HG02763 (cell line): Measurements from ENCODE around the gene DNMT3A.

Experiments used
- ATAC-seq: cut with Tn5 transposase; IDR thresholded peaks from one replicate; pipeline ENCODE4 v1.9.1; 2021; ENCODE audit warnings: mild to moderate bottlenecking, moderate library complexity; ENCODE audit not compliant: unreplicated experiment

The DNMT3A gene

DNA sequence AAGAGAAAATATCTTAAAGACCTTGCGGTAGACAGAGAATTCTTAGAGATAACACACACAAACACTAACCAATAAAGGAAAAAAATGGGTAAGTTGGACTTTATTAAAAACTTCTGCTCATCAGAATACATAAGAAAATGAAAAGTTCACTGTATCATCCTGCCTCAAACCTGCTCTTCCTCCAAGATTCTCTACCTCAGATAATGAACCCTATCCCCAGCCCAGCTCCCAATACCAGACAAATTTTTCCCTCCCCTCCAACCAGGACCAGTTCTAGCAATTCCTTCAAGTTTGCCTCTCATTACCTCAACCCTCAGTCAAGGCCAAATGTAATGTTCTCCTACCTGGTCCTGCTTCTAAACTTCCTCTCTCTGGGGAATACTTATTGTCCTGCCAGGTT, 79.4 kb downstream of the DNMT3A start:
- ATAC-seq, result no peak

GRCh38 chr2:25259737-25260124, 82.0 kb downstream of the DNMT3A start:
- ATAC-seq, result no peak

- ATAC-seq, result no peak
These were observed 82.6 kb downstream of the DNMT3A start for GRCh38 chr2:25258847-25259736.

- ATAC-seq, result no peak
These were observed 83.5 kb downstream of the DNMT3A start for GRCh38 chr2:25257931-25258846.

DNA sequence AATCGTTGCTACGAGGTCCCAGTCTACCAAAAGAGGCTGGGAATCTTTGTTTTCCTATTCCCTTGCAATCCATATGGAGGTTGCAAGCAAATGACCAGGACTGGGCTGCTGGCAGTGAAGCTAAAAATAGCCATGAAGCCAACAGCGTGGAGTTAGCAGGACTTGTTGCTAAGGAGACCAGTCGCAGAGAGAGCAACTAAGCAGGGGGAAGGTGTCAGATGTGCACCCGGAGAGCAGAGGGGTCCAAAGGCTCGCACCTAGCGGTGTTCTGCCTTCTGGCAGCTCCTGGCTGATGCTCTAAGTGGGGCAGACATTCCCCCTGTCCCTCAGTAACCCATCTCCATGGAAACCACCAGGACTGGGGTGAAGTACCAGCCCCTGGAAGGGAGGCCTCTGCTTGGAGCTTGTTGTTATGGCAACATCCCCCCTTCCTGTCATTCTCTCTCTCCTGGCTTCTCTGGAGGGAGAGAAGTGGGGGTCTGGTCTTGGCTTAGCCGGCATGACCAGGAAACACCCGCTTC, 84.6 kb downstream of the DNMT3A start:
- no peak for ATAC-seq

DNA sequence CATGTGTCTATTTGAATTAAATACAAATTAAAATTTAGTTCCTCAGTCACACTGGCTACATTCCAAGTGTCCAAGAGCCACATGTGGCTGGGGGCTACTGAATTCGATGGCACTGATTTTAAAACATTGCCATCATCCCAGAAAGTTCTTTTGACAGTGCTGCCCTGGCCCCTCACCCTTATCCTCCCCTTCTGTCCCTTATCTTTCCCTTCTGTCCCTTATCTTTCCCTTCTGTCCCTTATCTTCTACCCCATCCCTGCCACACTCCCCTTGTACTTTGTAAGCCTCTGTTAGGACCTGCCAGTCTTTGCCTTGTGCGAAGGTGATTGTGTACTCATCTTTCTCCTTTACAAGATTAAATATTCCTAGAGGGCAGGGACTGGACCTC, 85.2 kb downstream of the DNMT3A start:
- ATAC-seq, result no peak

DNA sequence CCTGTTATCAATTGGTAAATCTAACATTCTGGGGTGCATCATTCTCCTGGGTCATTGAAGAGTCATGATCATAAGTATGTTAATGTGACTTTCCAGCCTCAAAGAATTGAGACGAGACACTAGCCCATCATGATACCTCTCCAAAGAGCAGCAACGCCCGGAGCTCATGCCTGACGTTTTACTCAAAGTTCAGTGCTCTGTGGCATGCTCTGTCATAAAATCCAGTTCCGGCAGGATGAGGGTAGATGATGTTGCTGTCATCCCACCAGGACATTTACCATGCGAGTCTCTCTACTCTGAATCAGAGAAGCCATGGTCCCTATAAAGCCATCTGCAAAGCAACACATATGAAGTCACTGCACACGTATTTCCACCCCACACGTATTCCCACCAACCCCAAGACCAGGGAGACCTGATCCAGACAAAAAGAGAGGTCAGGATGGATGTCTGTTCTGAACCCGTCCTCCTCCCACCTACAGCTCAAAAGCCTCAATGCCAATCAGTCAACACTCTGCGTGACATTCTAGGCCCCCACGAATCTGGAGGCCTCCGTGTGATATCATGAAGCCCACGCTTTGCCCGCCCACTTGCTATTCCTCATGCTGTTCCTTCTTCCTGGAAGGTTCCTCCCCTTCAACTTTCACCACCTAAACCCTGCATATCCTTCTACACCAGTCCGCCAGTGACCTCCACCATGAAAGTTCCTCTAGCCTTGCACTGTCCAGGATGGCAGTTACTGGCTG, 85.8 kb downstream of the DNMT3A start:
- ATAC-seq, result no peak

DNA sequence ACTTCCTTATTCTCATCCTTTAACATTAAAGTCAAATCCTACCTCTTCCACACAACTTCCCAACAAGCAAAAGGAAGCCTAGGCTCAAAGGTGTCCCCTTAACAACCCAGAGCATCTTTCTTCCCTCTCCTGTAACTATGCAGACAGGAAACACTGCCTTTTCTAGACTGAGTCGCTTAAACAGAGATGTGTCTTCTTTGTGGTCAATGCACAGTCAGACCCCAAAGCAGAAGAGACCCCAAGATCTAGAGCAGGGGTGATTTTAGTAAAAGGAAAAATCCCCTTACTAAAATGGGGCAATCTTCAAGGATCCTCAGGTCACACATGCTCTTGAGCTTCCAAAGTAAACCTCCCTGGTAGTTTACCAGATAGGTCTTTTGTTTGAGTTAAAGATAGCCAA, 86.8 kb downstream of the DNMT3A start:
- ATAC-seq, result no peak

GRCh38 chr2:25253153-25253626, 88.5 kb downstream of the DNMT3A start:
- no peak for ATAC-seq

DNA sequence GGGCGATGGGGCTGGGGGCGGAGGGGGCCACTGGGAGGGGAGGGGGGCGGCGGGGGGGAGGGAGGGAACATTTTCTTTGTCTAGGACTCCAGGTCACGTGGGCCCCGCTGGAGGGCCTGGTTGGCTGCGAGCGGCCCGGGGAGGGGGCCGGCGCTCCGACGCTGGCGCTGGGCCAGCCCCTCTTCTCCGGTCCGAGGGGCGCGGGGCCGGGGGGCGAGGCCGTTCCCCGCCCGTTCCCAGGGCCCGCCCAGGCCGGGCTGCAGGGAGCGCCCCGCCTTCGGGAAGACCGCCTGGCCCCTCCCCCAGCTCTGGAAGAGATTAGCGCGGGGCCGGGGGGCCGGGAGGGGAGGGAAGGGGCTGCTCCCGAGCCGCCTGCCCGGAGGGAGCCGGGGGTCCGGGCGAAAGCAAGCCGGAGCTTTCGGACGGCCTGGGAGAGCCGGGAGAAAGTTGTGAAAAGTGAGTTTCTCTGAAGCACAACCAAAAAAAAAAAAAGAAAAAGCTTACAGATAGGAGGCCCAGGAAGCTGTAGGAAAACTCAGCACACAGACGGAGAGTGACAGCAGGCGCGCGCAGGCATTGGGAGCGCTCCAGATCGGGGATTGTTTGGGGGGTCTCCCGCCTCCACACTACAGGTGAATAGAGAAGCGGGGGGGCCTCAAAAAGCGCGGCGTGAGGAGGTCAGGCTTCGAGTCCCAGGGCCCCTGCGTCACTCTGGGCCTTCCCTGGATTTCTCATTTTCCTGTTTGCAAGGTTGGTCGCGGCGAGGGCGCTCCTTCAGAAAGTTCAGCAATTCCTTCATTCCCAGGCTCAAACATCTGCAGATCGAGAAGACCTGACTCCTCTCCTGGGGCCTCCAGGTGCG, 89.2 kb downstream of the DNMT3A start:
- peak; percentile 63 for ATAC-seq

- peak; percentile 27 for ATAC-seq
These were observed 90.1 kb downstream of the DNMT3A start for GRCh38 chr2:25251422-25252273.

DNA sequence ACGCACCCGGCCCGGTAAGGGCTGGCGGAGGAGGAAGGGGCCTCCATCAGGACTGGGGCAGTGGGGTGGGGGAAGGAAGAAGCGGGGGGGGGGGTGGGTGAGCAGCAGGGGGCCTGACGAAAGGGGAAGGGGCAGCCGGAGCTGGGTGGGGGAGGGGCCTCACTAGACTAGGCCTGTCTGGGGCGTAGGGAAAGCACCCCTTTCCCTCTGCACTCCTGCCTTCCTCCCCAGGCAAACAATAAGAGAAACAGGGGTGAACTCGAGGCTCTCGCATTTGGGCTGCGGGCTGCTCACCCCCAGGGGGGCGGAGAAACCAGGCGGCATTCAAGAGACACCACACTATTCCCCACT, 90.7 kb downstream of the DNMT3A start:
- ATAC-seq, result no peak

GRCh38 chr2:25250331-25251070, 91.2 kb downstream of the DNMT3A start:
- ATAC-seq, result no peak

DNA sequence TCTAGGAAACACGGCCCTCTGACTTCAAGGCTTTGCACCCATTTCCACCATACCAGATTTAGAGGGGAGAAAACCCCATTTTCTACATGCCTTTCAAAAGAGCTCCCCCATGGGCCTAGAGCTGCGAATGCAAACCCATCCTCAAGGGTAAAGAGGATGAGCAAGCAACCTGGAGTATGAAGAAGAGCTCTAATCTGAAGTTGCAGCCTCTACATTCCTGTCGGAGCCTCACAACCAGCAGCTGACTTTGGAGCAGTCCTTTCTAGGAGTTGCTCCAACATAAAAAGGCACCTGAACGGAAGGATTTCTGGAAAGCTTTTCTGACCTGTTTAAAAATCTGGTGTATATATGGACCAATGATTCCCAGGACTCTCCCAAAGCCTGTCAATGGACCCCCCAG, 91.9 kb downstream of the DNMT3A start:
- no peak for ATAC-seq

DNA sequence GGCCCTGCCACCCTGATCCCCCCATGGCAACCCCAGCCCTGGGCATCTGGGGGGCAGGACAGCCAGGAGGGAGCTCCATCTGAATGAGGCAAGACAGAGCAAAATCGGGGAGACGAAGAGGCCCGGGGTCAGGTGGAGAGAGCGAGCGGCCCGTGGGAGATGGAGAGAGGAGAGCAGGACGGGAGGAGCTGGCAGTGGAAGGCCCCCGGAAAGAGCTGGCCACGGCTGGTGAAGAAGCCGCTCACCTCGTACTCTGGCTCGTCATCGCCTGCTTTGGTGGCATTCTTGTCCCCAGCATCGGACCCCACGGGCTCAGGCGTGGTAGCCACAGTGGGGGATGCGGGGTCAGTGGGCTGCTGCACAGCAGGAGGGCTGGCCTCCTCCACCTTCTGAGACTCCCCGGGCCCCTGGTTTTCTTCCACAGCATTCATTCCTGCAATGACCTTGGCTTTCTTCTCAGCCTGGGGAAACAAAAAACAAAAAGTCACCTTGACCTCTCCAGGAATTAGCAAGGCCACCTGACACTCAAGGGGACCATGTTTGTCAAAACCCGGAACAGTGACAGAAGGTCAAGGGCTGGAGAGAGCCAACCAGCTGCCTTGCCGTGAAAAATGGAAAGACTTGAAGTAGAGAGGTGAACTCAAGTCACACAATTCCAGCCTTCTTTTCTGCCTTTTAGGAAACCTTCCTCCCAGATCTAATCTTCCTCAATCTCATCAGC, 93.8 kb downstream of the DNMT3A start:
- no peak for ATAC-seq

DNA sequence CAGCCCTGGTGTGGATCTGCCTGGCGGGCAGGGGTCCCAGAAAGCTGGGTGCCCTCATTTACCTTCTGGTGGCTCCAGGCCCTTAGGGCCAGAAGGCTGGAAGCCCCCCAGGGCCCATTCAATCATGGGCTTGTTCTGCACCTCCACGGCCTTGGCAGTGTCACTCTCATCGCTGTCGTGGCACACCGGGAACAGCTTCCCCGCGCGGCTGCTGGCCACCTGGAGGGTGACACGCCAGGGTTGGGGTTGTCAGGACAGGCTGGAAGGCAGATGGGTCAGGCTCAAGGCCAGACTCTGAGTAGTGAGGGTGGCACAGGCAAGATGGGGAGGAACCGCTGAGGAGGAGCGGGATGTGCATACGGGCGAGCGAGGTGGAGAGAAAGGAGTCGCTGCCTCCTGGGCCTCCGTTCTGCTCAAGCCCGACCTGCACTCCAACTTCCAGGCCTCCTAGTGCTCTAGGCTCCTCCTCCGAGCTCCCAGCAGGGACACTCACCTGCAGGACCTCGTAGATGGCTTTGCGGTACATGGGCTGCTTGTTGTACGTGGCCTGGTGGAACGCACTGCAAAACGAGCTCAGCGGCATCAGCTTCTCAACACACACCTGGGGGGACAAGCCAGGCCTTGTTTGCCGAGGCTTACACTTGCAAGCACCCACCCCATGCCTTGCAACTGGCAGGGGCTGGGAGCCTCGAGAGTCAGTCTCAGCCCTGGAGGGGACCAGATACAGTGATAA, 95.0 kb downstream of the DNMT3A start:
- ATAC-seq, result no peak

DNA sequence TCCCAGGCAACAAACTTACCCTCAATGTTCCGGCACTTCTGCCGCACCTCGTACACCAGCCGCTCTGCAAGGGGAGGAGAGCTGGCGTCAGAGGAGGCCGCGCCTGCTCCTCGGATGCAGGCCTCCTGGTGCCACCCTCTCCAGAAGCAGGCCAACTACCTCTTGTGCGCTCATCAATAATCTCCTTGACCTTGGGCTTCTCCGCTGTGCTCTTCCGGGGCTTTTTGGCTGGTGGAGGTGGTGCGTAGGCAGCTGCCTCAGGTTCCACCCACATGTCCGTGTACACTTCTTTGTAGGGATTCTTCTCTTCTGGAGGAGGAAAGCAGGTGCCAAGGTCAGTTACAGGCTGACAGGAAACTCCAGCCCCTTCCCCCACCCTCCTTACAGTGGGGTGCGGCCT, 95.7 kb downstream of the DNMT3A start:
- ATAC-seq, result no peak
